AG04450 (cell line): ENCODE measurements around the gene FAM20C. TPM values are rescaled to one million over a fixed set of nuclear protein-coding genes. Genes with fewer than 3 reads are reported as not detected.

Experiments
- CTCF ChIA-PET: fragments of 300-600, 350-600 bp; formaldehyde crosslinking; extraction: SDS; loops from one replicate; lab custom pipeline; 2022; ENCODE audit warnings: antibody characterized with exemption, inconsistent platforms; lab: Charles Lee
- POLR2A ChIA-PET: fragments of 350-600 bp; formaldehyde crosslinking; extraction: SDS; loops from one replicate; lab custom pipeline; 2021; ENCODE audit warnings: antibody characterized with exemption, inconsistent platforms; lab: Yijun Ruan, JAX
- DNase-seq: peaks from one replicate; pipeline ENCODE4 v3.0.0-alpha.2; 2011; ENCODE audit warnings: low read depth, low spot score
- H3K27ac ChIP-seq: one replicate; pipeline ENCODE4 v1.5.1; 2012; ENCODE audit warnings: low read depth, low read length, control low read depth
- H3K27me3 ChIP-seq: one replicate; pipeline ENCODE4 v1.6.0; 2012; ENCODE audit warnings: low read length; ENCODE audit not compliant: control insufficient read depth, insufficient read depth
- H3K4me3 ChIP-seq: 2 replicates; pipeline ENCODE4 v1.5.1; 2011; ENCODE audit warnings: mild to moderate bottlenecking, low read depth, low read length, control low read depth
- H3K9me3 ChIP-seq: 2 replicates; pipeline ENCODE4 v1.5.1; 2012; ENCODE audit warnings: low read length; ENCODE audit not compliant: control insufficient read depth, insufficient read depth
- polyA plus RNA-seq: library from polyadenylated mRNA; depleted of rRNA; stranded (reverse); fragments of >200 nt; gene quantifications from 2 replicates; pipeline ENCODE4 v1.2.3, GENCODE V29; 2011
- TF ChIP-seq, protein P1 (sequence below): IDR thresholded peaks from 2 replicates; pipeline ENCODE4 v1.5.1; 2011; ENCODE audit warnings: low read depth, low read length, control low read depth, inconsistent platforms

The FAM20C gene
- polyA plus RNA-seq, 1 experiment, result 34.5 TPM

DNA sequence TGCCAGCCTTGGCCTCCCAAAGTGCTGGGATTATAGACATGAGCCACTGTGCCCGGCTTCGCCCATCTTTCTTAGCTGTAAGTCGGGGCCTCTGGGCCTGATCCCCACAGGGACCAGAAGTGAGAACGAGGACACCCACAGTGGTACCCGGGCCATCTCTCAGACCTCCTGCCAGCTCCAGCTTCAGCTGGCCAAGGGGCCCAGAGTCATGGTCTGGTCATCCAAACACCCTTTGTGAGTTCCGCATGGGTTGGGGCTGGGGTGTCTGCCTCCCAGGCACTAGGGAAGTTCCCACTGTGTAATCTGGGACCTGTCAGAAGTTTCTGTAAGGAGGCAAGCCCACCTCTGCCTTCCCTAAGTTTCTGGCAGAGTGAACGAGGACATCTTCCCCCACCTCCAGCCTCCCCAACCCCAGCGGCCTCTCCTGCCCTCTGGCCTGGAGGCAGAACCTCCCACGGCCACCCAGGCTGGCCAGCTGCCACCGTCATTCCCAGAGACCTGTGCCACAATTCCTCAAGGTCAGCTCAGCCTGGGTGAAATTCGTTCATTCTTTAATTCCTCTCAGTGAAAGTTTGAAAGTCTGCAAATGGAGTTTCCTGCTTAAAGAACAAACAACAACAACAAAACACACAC, 78.1 kb downstream of the FAM20C start:
- ChIA-PET CTCF (no interaction called here), POLR2A (no interaction called here)
- Histone ChIP-seq H3K27ac (no peak overlapping the region), H3K4me3 (no peak overlapping the region), H3K27me3 (no peaks in the 10 kb centered on the region), H3K9me3 (peaks cover 51% of the 10 kb centered on the region)
- no peak for DNase-seq
- TF ChIP-seq, protein P1, sequence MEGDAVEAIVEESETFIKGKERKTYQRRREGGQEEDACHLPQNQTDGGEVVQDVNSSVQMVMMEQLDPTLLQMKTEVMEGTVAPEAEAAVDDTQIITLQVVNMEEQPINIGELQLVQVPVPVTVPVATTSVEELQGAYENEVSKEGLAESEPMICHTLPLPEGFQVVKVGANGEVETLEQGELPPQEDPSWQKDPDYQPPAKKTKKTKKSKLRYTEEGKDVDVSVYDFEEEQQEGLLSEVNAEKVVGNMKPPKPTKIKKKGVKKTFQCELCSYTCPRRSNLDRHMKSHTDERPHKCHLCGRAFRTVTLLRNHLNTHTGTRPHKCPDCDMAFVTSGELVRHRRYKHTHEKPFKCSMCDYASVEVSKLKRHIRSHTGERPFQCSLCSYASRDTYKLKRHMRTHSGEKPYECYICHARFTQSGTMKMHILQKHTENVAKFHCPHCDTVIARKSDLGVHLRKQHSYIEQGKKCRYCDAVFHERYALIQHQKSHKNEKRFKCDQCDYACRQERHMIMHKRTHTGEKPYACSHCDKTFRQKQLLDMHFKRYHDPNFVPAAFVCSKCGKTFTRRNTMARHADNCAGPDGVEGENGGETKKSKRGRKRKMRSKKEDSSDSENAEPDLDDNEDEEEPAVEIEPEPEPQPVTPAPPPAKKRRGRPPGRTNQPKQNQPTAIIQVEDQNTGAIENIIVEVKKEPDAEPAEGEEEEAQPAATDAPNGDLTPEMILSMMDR, result no peak

GRCh38 chr7:271266-272107, 79.1 kb downstream of the FAM20C start:
- no peak overlapping the region for H3K4me3 ChIP-seq
- ChIA-PET CTCF (no interaction called here), POLR2A (no interaction called here)
- TF ChIP-seq, protein P1, result no peak
- DNase-seq, result no peak
- H3K9me3 ChIP-seq, result peaks cover 48% of the 10 kb centered on the region
- H3K27ac ChIP-seq, result no peak overlapping the region
- peaks cover 9% of the 10 kb centered on the region for H3K27me3 ChIP-seq

DNA sequence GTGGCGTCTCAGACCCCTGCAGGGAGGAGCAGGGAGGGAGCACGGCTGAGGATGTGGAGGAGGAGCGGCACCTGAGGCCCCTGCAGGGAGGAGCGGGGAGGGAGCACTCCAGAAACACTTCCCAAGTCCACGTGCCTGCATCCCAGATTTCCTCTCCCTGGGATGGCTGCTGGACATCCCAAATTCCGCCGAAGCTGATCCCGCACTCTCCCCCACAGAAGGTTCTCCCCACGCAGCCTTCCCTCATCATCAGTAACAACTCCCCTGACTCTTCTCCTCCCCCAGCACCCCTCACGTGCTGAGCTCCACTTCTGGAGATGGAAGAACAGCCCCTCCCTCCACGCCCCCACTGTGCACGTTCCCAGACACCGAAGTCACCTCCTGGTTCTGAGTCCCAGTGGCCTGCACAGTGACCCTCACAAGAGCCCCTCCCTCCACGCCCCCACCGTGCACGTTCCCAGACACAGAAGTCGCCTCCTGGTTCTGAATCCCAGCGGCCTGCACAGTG, 79.8 kb downstream of the FAM20C start:
- Histone ChIP-seq H3K27me3 (peaks cover 11% of the 10 kb centered on the region), H3K27ac (no peak overlapping the region), H3K4me3 (no peak overlapping the region), H3K9me3 (peaks cover 46% of the 10 kb centered on the region)
- TF ChIP-seq, protein P1, result no peak
- CTCF ChIA-PET, result no interaction called here
- DNase-seq, result no peak
- POLR2A ChIA-PET, result no interaction called here

GRCh38 chr7:272631-273030, 80.3 kb downstream of the FAM20C start:
- Histone ChIP-seq H3K27me3 (peaks cover 11% of the 10 kb centered on the region), H3K4me3 (no peak overlapping the region), H3K27ac (no peak overlapping the region), H3K9me3 (peaks cover 46% of the 10 kb centered on the region)
- DNase-seq, result no peak
- POLR2A ChIA-PET, result no interaction called here
- TF ChIP-seq, protein P1, result no peak
- CTCF ChIA-PET, result no interaction called here

- ChIA-PET POLR2A (no interaction called here), CTCF (no interaction called here)
- Histone ChIP-seq H3K27ac (no peak overlapping the region), H3K9me3 (peaks cover 46% of the 10 kb centered on the region), H3K27me3 (peaks cover 16% of the 10 kb centered on the region), H3K4me3 (no peak overlapping the region)
- no peak for DNase-seq
- TF ChIP-seq, protein P1, result no peak
Observed at GRCh38 chr7:273327-273726, 81.0 kb downstream of the FAM20C start.
